NT2/D1 (cell line): ENCODE results near the gene INF2.
A peak's percentile ranks its signal among the peaks of the same experiment; 100 is the strongest.

ENCODE experiments used
- DNase-seq: peaks from one replicate; pipeline ENCODE4 v3.0.0-alpha.2; 2011; ENCODE audit warnings: low read depth, low spot score
- H3K27me3 ChIP-seq: 2 replicates; pipeline ENCODE4 v1.6.0; 2011; ENCODE audit warnings: mild to moderate bottlenecking; ENCODE audit not compliant: insufficient read length, insufficient read depth
- H3K36me3 ChIP-seq: 2 replicates; pipeline ENCODE4 v1.6.1; 2011; ENCODE audit warnings: mild to moderate bottlenecking, low read length, mixed read lengths; ENCODE audit not compliant: insufficient read depth, insufficient read length
- H3K4me1 ChIP-seq: 2 replicates; pipeline ENCODE4 v1.5.1; 2011; ENCODE audit not compliant: insufficient read depth, insufficient read length
- H3K4me3 ChIP-seq: 2 replicates; pipeline ENCODE4 v1.5.1; 2011; ENCODE audit warnings: low read depth; ENCODE audit not compliant: insufficient read length
- H3K9ac ChIP-seq: 2 replicates; pipeline ENCODE4 v1.6.0; 2011; ENCODE audit warnings: low read depth; ENCODE audit not compliant: insufficient read length
- H3K9me3 ChIP-seq: 2 replicates; pipeline ENCODE4 v1.5.1; 2011; ENCODE audit warnings: mild to moderate bottlenecking, low read length; ENCODE audit not compliant: insufficient read depth
- SUZ12 ChIP-seq: IDR thresholded peaks from 2 replicates; pipeline ENCODE4 v1.6.1; 2011; ENCODE audit not compliant: insufficient read length, insufficient read depth; ENCODE audit errors: extremely low read depth
- YY1 ChIP-seq: IDR thresholded peaks from 2 replicates; pipeline ENCODE4 v1.6.1; 2011; ENCODE audit not compliant: insufficient read length, insufficient read depth
- ZNF274 ChIP-seq: IDR thresholded peaks from 2 replicates; pipeline ENCODE4 v1.6.1; 2011; ENCODE audit warnings: mild to moderate bottlenecking, low read depth, low read length

Gene INF2

DNA sequence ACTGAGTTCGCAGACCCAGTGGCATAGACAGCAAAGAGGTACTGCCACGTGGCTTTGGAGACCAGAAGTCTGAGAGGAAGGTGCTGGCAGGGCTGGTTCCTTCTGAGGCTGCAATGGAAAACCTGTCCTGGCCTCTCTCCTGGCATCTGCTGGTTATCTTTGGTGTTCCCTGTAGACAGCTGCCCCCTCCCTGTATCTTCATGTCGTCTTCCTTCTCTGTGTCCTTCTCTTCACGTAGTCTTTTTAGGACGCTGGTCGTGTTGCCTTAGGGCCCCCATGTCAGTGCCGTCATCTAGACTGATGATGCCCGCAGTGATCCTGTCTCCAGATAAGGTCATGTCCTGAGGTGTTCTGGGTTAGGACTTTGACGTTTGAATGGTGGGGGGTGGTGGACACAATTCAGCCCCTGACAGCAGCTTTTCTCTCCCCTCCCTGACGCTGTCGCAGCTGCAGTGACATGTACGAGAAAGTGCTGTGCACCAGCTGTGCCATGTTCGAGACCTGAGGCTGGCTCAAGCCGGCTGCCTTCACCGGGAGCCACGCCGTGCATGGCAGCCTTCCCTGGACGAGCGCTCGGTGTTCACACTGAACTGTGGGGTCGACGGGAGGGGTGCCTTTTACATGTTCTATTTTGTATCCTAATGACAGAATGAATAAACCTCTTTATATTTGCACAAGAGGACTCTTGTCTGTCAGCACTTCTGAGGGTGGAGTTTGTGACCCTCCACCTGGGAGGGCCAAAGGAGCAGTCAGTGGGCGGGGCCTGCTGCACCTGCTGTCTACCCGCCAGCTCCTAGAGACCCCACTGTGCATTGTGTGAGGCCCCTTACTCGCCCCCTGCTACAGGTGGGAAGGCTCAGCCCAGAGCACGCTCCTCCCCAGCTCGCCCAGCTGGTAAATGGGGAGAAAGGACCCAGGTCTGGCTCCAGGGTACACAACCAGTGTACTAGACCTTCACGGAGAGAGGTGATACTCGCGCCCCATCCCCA is 69.9 kb downstream of the INF2 start:
- H3K4me3 ChIP-seq, result no peak overlapping the region
- H3K36me3 ChIP-seq, result peaks cover 74% of the 10 kb centered on the region
- peaks cover 12% of the 10 kb centered on the region for H3K4me1 ChIP-seq
- H3K27me3 ChIP-seq, result no peaks in the 10 kb centered on the region
- TF ChIP-seq YY1 (no peak), SUZ12 (no peak), ZNF274 (no peak)
- H3K9ac ChIP-seq, result no peak overlapping the region
- H3K9me3 ChIP-seq, result no peaks in the 10 kb centered on the region
- DNase-seq, result no peak

DNA sequence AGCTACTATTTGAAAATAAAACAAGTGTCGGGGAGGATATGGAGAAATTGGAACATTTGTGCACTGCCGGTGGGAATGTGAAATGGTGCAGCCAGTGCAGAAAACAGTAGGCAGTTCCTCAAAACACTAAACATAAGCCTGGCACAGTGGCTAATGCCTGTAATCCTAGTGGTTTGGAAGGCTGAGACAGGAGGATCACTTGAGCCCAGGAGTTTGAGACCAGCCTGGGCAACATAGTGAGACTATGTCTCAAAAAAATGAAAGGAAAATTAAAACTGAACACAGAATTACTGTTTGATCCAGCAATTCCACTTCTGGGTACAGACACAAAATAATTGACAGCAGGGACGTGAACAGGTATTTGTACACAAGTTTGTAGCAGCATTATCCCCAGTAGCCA is 76.1 kb downstream of the INF2 start:
- Histone ChIP-seq H3K4me1 (peaks cover 11% of the 10 kb centered on the region), H3K9ac (no peak overlapping the region), H3K36me3 (peaks cover 27% of the 10 kb centered on the region), H3K4me3 (no peak overlapping the region), H3K9me3 (peaks cover under 1% of the 10 kb centered on the region; the same call in 1 of the 2 replicates), H3K27me3 (no peaks in the 10 kb centered on the region)
- no peak for DNase-seq
- TF ChIP-seq YY1, result no peak
- no peak for TF ChIP-seq ZNF274
- TF ChIP-seq SUZ12, result no peak

DNA sequence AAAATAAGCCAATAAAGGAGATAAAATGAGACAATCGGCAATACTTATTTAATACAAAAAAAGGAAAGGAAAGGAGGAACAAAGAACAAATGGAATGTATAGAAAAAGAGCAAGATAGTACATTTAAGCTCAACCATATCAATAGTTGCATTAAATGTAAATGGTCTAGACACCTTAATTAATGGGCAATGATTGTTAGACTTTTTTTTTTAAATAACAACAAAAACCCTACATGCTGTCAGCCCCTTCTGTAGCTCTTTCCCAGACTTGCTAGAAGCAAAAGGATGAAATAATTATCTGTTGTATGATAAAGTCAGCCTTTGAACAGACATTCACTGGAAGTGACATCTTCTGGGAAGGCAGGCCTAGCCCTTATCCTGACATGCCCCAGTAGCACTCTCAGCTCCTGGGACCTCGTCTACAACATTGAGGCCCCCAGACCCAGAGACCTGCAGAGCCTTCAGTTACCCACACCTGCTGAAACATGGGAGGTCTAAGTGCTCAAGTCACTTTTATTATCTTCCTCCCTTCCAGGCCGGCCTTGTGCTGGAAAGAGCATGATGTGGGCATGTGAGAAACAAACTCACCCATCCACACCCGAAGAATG is 76.9 kb downstream of the INF2 start:
- no peak overlapping the region for H3K9ac ChIP-seq
- no peaks in the 10 kb centered on the region for H3K27me3 ChIP-seq
- DNase-seq, result no peak
- peaks cover 28% of the 10 kb centered on the region for H3K36me3 ChIP-seq
- no peak for TF ChIP-seq ZNF274
- no peak for TF ChIP-seq SUZ12
- no peak for TF ChIP-seq YY1
- H3K4me3 ChIP-seq, result no peak overlapping the region
- H3K9me3 ChIP-seq, result peaks cover 9% of the 10 kb centered on the region; the same call in 1 of the 2 replicates
- H3K4me1 ChIP-seq, result peaks cover 8% of the 10 kb centered on the region

DNA sequence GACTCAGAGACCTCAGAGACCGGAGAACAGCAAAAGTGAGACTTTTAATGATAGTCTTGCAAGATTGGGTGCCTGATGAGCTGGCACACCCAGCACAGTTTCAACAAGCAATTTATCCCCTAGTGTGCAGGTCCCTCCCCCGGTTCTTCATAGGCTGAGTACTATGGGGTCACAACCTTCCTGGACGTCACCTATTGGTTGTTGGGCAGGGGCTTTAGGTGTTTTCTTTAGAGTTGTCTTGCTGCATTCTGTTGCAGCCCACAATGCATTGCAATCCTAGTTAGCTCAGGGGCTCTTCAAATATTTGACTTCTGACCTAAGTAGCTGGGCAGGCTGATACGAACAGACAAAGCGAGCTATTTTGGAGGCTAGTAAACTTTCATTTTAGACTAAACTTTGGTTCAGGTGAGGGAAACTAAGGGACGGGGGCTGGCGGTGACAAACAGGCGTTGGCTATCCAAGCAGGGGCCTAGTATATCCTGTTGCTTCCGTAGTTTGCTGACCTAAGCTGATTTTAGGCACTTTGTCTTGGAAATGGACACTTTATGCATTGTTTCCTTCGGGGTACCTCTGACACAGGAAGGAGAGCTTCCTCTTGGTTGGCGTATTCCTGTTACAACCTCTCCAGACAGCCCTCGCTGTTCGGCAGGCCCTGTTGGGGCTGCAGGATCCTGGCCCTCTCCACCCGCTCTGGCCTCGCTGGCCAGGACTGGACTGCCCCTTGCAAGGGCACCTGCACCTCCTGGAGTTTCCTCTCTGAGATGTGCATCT is 77.6 kb downstream of the INF2 start:
- H3K4me3 ChIP-seq, result no peak overlapping the region
- TF ChIP-seq ZNF274 (no peak), YY1 (no peak), SUZ12 (no peak)
- no peak for DNase-seq

DNA sequence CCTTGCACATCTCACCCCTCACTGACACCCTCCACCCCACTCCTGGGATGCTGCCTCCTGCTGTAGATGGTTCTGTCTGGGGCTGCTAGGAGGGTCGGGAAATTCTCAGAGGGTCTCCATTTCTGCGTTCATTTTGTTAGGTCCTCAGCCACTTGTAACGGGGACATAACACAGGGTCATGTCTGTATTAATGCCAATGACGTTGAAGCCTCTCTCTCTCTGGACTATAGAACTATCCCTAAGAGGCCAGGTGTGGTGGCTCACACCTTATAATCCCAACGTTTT is 78.2 kb downstream of the INF2 start:
- H3K9me3 ChIP-seq, result peaks cover 19% of the 10 kb centered on the region; the same call in 1 of the 2 replicates
- H3K4me3 ChIP-seq, result no peak overlapping the region
- peak overlapping the region; percentile 32 for H3K9ac ChIP-seq
- H3K4me1 ChIP-seq, result peaks cover 8% of the 10 kb centered on the region
- peaks cover 33% of the 10 kb centered on the region for H3K36me3 ChIP-seq
- DNase-seq, result no peak
- no peak for TF ChIP-seq ZNF274
- no peak for TF ChIP-seq SUZ12
- no peak for TF ChIP-seq YY1
- no peaks in the 10 kb centered on the region for H3K27me3 ChIP-seq

More for the DNA sequence above, 77.6 kb downstream of the INF2 start:
- Histone ChIP-seq H3K9me3 (peaks cover 15% of the 10 kb centered on the region; the same call in 1 of the 2 replicates), H3K9ac (peak overlapping the region; percentile 32), H3K27me3 (no peaks in the 10 kb centered on the region), H3K36me3 (peaks cover 33% of the 10 kb centered on the region), H3K4me1 (peaks cover 8% of the 10 kb centered on the region)

DNA sequence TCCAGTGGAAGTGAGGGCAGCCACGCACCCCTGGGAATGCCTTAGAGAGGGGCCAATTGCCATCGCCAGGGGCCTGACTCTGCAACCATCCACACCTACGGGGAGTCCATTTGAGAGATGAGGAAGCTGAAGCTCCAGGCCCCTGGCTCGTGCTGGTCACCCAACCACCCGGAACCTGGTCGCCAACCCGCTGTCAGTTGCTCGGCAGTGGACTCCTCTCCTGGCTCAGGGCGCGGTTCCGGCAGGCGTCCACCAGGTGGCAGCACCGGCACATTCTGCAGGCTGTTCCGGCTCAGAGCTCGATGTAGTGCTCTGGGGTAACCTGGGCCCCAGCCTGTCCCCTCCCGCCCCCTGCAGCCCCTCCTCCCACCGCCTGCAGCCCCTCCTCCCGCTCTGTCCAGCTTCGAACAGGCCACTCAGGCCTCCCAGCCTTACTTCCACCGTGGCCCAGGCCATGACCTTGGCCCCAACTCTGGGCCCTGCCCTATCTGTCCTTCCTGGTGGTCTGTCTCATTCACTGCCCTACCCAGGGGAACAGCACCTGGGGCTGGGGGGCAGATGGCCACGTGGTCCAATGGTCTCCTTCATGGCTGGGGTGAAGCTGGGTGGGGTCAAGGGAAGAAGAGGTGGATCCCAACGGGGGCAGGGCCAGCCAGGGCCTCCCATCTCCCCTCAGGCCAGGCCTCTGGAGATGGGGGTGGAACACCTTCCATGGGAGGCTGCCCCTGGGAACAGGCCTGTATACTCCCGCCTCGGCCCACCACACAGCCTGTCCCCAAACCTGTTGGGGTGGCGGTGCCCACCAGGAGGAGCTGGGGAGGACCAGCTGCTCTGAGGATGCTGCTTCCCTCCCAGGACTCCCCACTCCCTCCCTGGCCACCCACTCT is 79.3 kb downstream of the INF2 start:
- DNase-seq, result peak; percentile 66
- peak overlapping the region; percentile 32 for H3K9ac ChIP-seq
- peaks cover 19% of the 10 kb centered on the region; the same call in 1 of the 2 replicates for H3K9me3 ChIP-seq
- TF ChIP-seq ZNF274, result no peak
- TF ChIP-seq SUZ12, result no peak
- no peak for TF ChIP-seq YY1
- no peak overlapping the region for H3K4me3 ChIP-seq
- no peaks in the 10 kb centered on the region for H3K27me3 ChIP-seq
- H3K4me1 ChIP-seq, result peaks cover 8% of the 10 kb centered on the region
- H3K36me3 ChIP-seq, result peaks cover 44% of the 10 kb centered on the region
